Smooth muscle cell (in vitro differentiated cells): Measurements from ENCODE around the gene CLN5. TPM values are rescaled to one million over a fixed set of nuclear protein-coding genes. Genes with fewer than 3 reads are reported as not detected.

Experiments used
- DNase-seq: peaks from one replicate; lab custom pipeline; 2025; ENCODE audit not compliant: unreplicated experiment; lab: John Stamatoyannopoulos, UW
- H2AFZ ChIP-seq: fragments of 200-600 bp; sonication (generic); 2 replicates; pipeline ENCODE4 v1.6.0; 2016; ENCODE audit warnings: antibody characterized with exemption, low read depth, mild to moderate bottlenecking
- H3F3A ChIP-seq: fragments of 200-600 bp; sonication (generic); 2 replicates; pipeline ENCODE4 v1.6.0; 2017; ENCODE audit warnings: antibody characterized with exemption, low read depth
- H3K27ac ChIP-seq: fragments of 200-600 bp; sonication (generic); 2 replicates; pipeline ENCODE4 v1.5.1; 2016; ENCODE audit warnings: low read depth, mild to moderate bottlenecking
- H3K27me3 ChIP-seq: fragments of 200-600 bp; sonication (generic); 2 replicates; pipeline ENCODE4 v1.6.1; 2016; ENCODE audit warnings: low read depth, mild to moderate bottlenecking
- H3K36me3 ChIP-seq: fragments of 200-600 bp; sonication (generic); 2 replicates; pipeline ENCODE4 v1.5.1; 2016; ENCODE audit warnings: low read depth
- H3K4me1 ChIP-seq: fragments of 200-600 bp; sonication (generic); 2 replicates; pipeline ENCODE4 v1.5.1; 2016; ENCODE audit warnings: low read depth
- H3K4me2 ChIP-seq: fragments of 200-600 bp; sonication (generic); 2 replicates; pipeline ENCODE4 v1.6.0; 2016; ENCODE audit warnings: mild to moderate bottlenecking
- H3K4me3 ChIP-seq: fragments of 200-600 bp; sonication (generic); 2 replicates; pipeline ENCODE4 v1.5.1; 2016; ENCODE audit warnings: mild to moderate bottlenecking
- H3K79me2 ChIP-seq: fragments of 200-600 bp; sonication (generic); 2 replicates; pipeline ENCODE4 v1.6.0; 2016; ENCODE audit warnings: low read depth, mild to moderate bottlenecking
- H3K9ac ChIP-seq: fragments of 200-600 bp; sonication (generic); 2 replicates; pipeline ENCODE4 v1.6.0; 2016; ENCODE audit warnings: low read depth
- H3K9me3 ChIP-seq: fragments of 200-600 bp; sonication (generic); replicated peaks from 2 replicates; pipeline ENCODE4 v1.5.1; 2016; ENCODE audit warnings: low read depth
- H4K20me1 ChIP-seq: fragments of 200-600 bp; sonication (generic); 2 replicates; pipeline ENCODE4 v1.6.0; 2016; ENCODE audit warnings: low read depth
- WGBS: methylation state at CpG from one replicate; pipeline ENCODE4 v1.1.7; 2016; ENCODE audit warnings: low lambda C conversion rate; 5-methylcytosine and 5-hydroxymethylcytosine counted together
- polyA plus RNA-seq: library from polyadenylated mRNA; unstranded; fragments of >200 nt; fragmentation: Nextera tagmentation; extraction: Ambion mirVana; gene quantifications from 2 replicates; pipeline ENCODE4 v1.2.1, GENCODE V29; 2016
- total RNA-seq: library from RNA; depleted of rRNA; stranded (reverse); fragments of >200 nt; gene quantifications from 2 replicates; pipeline ENCODE4 v1.2.3, GENCODE V29; 2014
- TF ChIP-seq, protein P1 (sequence below): fragments of 200-600 bp; sonication (generic); IDR thresholded peaks from 2 replicates; pipeline ENCODE4 v1.5.1; 2017; ENCODE audit warnings: borderline replicate concordance, mild to moderate bottlenecking, antibody characterized with exemption; ENCODE audit not compliant: insufficient read depth, poor library complexity, severe bottlenecking

The CLN5 gene
- total and polyA plus RNA-seq, 2 experiments from 2014 or later = 17.9 to 33.5 TPM

DNA sequence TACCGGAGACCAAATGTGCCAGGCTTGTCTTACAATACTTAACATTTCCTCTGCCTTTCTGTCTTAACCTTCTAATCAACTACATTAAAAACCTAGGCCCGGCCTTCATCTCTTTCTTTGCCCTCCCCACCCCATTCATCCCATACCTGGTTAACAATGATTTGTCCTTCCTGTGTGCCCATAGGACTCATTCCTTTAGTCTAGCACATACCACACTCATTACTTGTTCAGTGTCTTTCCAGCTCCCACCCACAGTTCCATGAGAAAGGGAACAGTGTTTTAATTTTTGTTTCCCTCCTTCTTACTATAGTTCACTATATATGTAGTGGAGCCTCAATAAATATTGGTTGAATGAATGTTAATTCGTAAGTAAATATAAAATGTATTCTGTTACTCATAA lies 2.4 kb downstream of the CLN5 start:
- Histone ChIP-seq H3K4me3 (no peak overlapping the region), H3K9ac (no peak overlapping the region), H3K4me1 (peaks cover 9% of the 10 kb centered on the region), H3K4me2 (peak overlapping the region; percentile 41), H2AFZ (no peak overlapping the region), H3K36me3 (no peaks in the 10 kb centered on the region), H3K79me2 (peaks cover 26% of the 10 kb centered on the region), H3F3A (peaks cover 3% of the 10 kb centered on the region), H3K27me3 (no peaks in the 10 kb centered on the region), H4K20me1 (no peaks in the 10 kb centered on the region), H3K27ac (no peak overlapping the region), H3K9me3 (no peaks in the 10 kb centered on the region)
- WGBS = 94% methylated on average over 3 of the region's 3 CpGs
- DNase-seq = no peak
- TF ChIP-seq, protein P1, sequence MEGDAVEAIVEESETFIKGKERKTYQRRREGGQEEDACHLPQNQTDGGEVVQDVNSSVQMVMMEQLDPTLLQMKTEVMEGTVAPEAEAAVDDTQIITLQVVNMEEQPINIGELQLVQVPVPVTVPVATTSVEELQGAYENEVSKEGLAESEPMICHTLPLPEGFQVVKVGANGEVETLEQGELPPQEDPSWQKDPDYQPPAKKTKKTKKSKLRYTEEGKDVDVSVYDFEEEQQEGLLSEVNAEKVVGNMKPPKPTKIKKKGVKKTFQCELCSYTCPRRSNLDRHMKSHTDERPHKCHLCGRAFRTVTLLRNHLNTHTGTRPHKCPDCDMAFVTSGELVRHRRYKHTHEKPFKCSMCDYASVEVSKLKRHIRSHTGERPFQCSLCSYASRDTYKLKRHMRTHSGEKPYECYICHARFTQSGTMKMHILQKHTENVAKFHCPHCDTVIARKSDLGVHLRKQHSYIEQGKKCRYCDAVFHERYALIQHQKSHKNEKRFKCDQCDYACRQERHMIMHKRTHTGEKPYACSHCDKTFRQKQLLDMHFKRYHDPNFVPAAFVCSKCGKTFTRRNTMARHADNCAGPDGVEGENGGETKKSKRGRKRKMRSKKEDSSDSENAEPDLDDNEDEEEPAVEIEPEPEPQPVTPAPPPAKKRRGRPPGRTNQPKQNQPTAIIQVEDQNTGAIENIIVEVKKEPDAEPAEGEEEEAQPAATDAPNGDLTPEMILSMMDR = no peak

DNA sequence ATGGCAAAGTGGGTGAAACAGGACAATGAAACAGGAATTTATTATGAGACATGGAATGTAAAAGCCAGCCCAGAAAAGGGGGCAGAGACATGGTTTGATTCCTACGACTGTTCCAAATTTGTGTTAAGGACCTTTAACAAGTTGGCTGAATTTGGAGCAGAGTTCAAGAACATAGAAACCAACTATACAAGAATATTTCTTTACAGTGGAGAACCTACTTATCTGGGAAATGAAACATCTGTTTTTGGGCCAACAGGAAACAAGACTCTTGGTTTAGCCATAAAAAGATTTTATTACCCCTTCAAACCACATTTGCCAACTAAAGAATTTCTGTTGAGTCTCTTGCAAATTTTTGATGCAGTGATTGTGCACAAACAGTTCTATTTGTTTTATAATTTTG lies 8.6 kb downstream of the CLN5 start:
- H3K79me2 ChIP-seq = peaks cover 18% of the 10 kb centered on the region
- no peak overlapping the region for H2AFZ ChIP-seq
- TF ChIP-seq, protein P1 = no peak
- H3F3A ChIP-seq = peaks cover 12% of the 10 kb centered on the region
- no peak overlapping the region for H3K4me2 ChIP-seq
- H3K4me3 ChIP-seq = no peak overlapping the region
- peak overlapping the region; percentile 14 for H3K27ac ChIP-seq
- H4K20me1 ChIP-seq = peaks cover 40% of the 10 kb centered on the region
- no peaks in the 10 kb centered on the region for H3K9me3 ChIP-seq
- H3K36me3 ChIP-seq = no peaks in the 10 kb centered on the region
- DNase-seq = no peak
- H3K9ac ChIP-seq = no peak overlapping the region
- WGBS = 36% methylated on average over 1 of the region's 1 CpG
- peaks cover 3% of the 10 kb centered on the region for H3K4me1 ChIP-seq
- H3K27me3 ChIP-seq = no peaks in the 10 kb centered on the region

DNA sequence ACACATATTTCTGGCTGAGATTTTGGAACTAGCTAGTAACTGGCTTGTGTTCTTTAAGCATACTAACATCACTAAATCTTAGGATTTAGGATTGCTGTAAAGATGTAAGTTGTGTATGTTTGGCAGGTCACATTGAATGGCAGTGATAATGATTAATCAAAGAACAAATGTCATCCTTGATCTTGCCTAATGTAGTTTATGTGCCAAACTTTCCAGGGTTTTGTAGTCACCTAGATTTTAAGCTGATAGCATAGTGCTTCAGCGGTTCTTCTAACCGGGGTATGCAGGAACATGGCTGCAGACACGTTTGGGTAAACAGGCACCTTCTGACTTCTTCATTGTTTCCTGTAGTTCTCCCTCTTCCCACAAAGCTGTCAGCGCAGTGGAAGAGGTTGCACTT lies 9.7 kb downstream of the CLN5 start:
- Histone ChIP-seq H3K79me2 (peaks cover 29% of the 10 kb centered on the region), H3F3A (peaks cover 12% of the 10 kb centered on the region), H3K9me3 (no peaks in the 10 kb centered on the region), H3K36me3 (peaks cover 1% of the 10 kb centered on the region), H3K4me3 (no peak overlapping the region), H2AFZ (no peak overlapping the region), H3K27ac (no peak overlapping the region), H3K27me3 (no peaks in the 10 kb centered on the region), H3K9ac (no peak overlapping the region), H3K4me1 (peaks cover 3% of the 10 kb centered on the region), H4K20me1 (peaks cover 48% of the 10 kb centered on the region), H3K4me2 (no peak overlapping the region)
- no peak for DNase-seq
- TF ChIP-seq, protein P1 = no peak
- WGBS = 73% methylated on average over 4 of the region's 4 CpGs

DNA sequence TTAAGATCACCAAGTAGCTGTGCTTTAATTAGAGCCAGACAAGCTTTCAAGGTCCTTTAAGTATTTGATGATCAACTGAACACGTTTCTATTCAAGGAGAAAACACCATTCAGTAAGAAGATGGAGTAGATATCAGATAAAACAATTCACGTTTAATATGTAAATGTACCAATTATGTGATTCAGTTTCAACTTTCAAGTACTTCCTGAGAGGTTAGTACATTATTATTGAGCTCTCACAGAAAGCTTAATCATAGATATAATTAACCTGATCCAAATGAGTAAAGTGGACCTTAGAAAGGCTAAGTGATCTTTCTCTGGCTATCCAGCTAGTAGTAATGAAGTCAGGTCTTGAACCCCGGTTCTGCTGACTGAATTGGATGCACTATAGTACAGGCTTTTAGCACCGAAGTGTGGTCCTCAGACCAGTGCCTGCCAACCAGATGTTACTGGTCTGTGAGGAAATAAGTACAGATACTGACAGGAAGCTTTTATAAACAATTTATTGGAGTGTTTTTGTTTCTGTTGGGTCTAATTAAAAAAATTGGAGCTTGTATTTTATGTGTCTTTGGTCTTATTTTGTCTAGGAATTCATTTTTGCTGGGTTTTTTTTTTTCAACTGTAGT lies 10.2 kb downstream of the CLN5 start:
- Histone ChIP-seq H3K27ac (no peak overlapping the region), H3K27me3 (no peaks in the 10 kb centered on the region), H3K79me2 (peaks cover 34% of the 10 kb centered on the region), H3K4me3 (no peak overlapping the region), H2AFZ (no peak overlapping the region), H4K20me1 (peaks cover 54% of the 10 kb centered on the region), H3F3A (peaks cover 16% of the 10 kb centered on the region), H3K36me3 (peaks cover 6% of the 10 kb centered on the region), H3K9me3 (no peaks in the 10 kb centered on the region), H3K4me2 (no peak overlapping the region), H3K4me1 (peaks cover 3% of the 10 kb centered on the region), H3K9ac (no peak overlapping the region)
- TF ChIP-seq, protein P1 = no peak
- WGBS = 75% methylated on average over 4 of the region's 4 CpGs
- DNase-seq = no peak
